IPS-18a (cell line): ENCODE data around the gene NMNAT2.
"Not testable (repeated sequence)": the region's sequence is repeated elsewhere in the genome, so short reads cannot be mapped to it uniquely, and the experiment has no call there.

Experiments
- H3K27ac ChIP-seq: one replicate; pipeline ENCODE4 v1.5.1; 2013; ENCODE audit warnings: low read length
- H3K27me3 ChIP-seq: one replicate; pipeline ENCODE4 v1.6.1; 2013; ENCODE audit warnings: mild to moderate bottlenecking, low read length; ENCODE audit not compliant: control insufficient read depth, insufficient read depth
- H3K36me3 ChIP-seq: one replicate; pipeline ENCODE4 v1.6.1; 2013; ENCODE audit warnings: low read depth, low read length; ENCODE audit not compliant: control insufficient read depth
- H3K4me1 ChIP-seq: one replicate; pipeline ENCODE4 v1.6.1; 2013; ENCODE audit warnings: low read depth, low read length; ENCODE audit not compliant: control insufficient read depth
- H3K4me3 ChIP-seq: one replicate; pipeline ENCODE4 v1.5.1; 2013; ENCODE audit warnings: low read length
- H3K9ac ChIP-seq: one replicate; pipeline ENCODE4 v1.6.1; 2013; ENCODE audit warnings: mild to moderate bottlenecking, low read length, moderate library complexity
- H3K9me3 ChIP-seq: one replicate; pipeline ENCODE4 v1.6.1; 2013; ENCODE audit warnings: low read depth, low read length; ENCODE audit not compliant: control insufficient read depth

NMNAT2 gene

GRCh38 chr1:183443466-183443865 lies 25.3 kb upstream of the NMNAT2 start:
- Histone ChIP-seq H3K9me3 (no peaks in the 10 kb centered on the region), H3K27ac (no peak overlapping the region), H3K36me3 (no peaks in the 10 kb centered on the region), H3K4me3 (no peak overlapping the region), H3K4me1 (no peaks in the 10 kb centered on the region), H3K27me3 (no peaks in the 10 kb centered on the region), H3K9ac (no peak overlapping the region)

- Histone ChIP-seq H3K4me3 (no peak overlapping the region), H3K9me3 (no peaks in the 10 kb centered on the region), H3K9ac (no peak overlapping the region), H3K27me3 (no peaks in the 10 kb centered on the region), H3K4me1 (no peaks in the 10 kb centered on the region), H3K36me3 (no peaks in the 10 kb centered on the region), H3K27ac (no peak overlapping the region)
Observed at GRCh38 chr1:183443011-183443410, 24.8 kb upstream of the NMNAT2 start.

- no peak overlapping the region for H3K4me3 ChIP-seq
- no peak overlapping the region for H3K9ac ChIP-seq
- no peaks in the 10 kb centered on the region for H3K9me3 ChIP-seq
- H3K4me1 ChIP-seq = no peaks in the 10 kb centered on the region
- H3K27me3 ChIP-seq = no peaks in the 10 kb centered on the region
- no peak overlapping the region for H3K27ac ChIP-seq
- H3K36me3 ChIP-seq = no peaks in the 10 kb centered on the region
Observed at GRCh38 chr1:183438060-183438459, 19.9 kb upstream of the NMNAT2 start.

DNA sequence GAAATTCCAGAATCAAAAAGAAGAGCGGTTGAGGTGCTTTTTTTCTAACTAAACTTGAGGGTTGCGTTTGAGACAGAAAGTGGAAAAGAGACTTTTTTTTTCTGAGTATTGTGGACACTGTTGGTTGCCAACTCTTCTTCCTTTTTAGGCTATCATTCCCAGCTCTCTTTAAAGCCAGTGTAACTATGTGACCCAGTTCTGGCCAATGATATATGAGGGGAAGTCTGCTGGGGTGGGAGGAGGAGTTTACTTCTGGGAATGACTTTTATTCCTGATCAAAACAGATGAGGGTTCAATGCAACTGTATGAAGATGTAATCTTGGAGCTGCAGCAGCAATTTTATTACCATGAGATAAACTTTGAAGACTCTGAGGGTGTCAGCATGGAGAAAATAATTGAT lies 17.3 kb upstream of the NMNAT2 start:
- Histone ChIP-seq H3K4me1 (no peaks in the 10 kb centered on the region), H3K27ac (no peak overlapping the region), H3K9ac (no peak overlapping the region), H3K9me3 (no peaks in the 10 kb centered on the region), H3K4me3 (no peak overlapping the region), H3K27me3 (no peaks in the 10 kb centered on the region), H3K36me3 (no peaks in the 10 kb centered on the region)

DNA sequence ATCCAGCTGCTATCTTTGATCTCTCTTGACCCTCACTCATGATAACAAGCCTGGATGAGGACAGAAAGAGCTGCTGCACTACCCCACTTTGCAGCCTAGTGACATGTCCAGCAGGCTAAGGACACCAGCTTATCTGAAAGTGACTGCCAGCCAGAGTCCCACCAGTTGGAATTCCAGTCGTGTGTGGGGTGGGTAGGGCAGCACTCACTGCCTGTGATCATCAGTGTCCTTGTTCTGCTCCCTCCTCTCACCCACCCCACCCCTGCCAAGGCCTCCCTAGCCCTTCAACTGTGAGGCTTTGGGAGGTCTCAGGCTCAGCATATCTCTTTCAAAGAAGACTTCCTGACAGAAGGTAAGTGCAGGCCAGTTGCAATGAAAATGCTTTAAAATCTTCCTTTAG lies 15.5 kb upstream of the NMNAT2 start:
- H3K9me3 ChIP-seq = no peaks in the 10 kb centered on the region
- H3K4me1 ChIP-seq = no peaks in the 10 kb centered on the region
- H3K27me3 ChIP-seq = no peaks in the 10 kb centered on the region
- H3K9ac ChIP-seq = no peak overlapping the region
- no peaks in the 10 kb centered on the region for H3K36me3 ChIP-seq
- no peak overlapping the region for H3K4me3 ChIP-seq
- H3K27ac ChIP-seq = no peak overlapping the region

- Histone ChIP-seq H3K27ac (no peak overlapping the region), H3K9me3 (no peaks in the 10 kb centered on the region), H3K4me3 (no peak overlapping the region), H3K27me3 (no peaks in the 10 kb centered on the region), H3K9ac (no peak overlapping the region), H3K36me3 (no peaks in the 10 kb centered on the region), H3K4me1 (no peaks in the 10 kb centered on the region)
Observed at GRCh38 chr1:183432548-183432875, 14.3 kb upstream of the NMNAT2 start.

DNA sequence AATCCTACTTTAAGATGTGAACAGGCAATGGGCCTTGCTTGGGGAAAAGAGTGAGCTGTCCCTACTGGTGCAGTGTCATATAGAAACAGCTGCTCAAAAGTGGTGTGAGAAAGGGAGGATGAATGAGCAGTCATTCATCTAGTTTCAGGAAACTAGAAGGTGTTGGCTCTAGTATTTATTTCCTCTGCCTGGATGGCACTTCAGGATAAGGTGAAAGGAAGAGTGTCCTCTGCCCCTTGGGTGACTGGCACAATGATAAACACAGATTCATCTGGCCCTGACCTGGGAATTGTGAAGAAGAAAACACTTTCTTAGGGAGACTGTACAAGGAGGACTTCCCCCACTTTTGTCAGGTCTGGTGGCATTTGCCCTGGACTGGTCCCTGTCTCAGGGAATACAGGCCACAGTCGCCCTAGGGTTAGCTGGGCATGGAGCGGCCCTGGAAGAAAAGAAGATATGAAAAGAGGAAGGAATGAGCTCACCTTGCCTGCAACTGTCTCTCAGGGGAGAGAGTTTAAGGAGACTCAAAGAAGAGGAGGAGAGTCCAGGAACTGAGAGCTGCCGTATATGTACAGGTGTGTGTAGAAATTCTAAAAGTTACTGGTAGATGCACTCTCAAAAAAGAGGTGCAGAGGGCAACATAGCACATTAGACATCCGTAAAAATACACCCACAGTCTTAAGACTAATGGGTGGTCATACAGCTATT lies 13.8 kb upstream of the NMNAT2 start:
- no peak overlapping the region for H3K4me3 ChIP-seq
- H3K4me1 ChIP-seq = no peaks in the 10 kb centered on the region
- no peak overlapping the region for H3K9ac ChIP-seq
- no peaks in the 10 kb centered on the region for H3K9me3 ChIP-seq
- no peak overlapping the region for H3K27ac ChIP-seq
- no peaks in the 10 kb centered on the region for H3K36me3 ChIP-seq
- no peaks in the 10 kb centered on the region for H3K27me3 ChIP-seq

- H3K9ac ChIP-seq, H3K27ac ChIP-seq, H3K9me3 ChIP-seq, H3K4me1 ChIP-seq, H3K4me3 ChIP-seq, H3K36me3 ChIP-seq, H3K27me3 ChIP-seq: not testable (repeated sequence)
Observed at GRCh38 chr1:183427591-183427990, 9.4 kb upstream of the NMNAT2 start.

DNA sequence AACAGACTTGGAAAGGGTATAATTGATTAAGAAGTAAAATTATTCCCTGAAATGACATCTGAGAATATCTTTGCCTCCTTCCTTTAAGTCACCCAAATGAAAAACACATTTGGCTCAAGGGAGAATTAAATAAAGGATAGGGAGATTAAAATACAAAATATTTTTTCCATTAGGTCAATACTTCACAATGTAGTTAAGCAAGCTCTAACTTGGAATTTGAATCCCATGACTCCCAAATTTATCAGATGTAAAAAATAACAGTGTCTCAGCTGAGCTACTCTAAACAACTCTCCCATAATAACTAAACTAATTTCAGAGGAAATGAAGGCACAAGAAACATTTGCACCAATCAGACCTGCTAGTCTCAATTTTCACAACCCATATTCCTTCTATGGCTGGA lies 6.5 kb upstream of the NMNAT2 start:
- no peak overlapping the region for H3K4me3 ChIP-seq
- H3K36me3 ChIP-seq = no peaks in the 10 kb centered on the region
- H3K9me3 ChIP-seq = no peaks in the 10 kb centered on the region
- no peak overlapping the region for H3K9ac ChIP-seq
- peaks cover 3% of the 10 kb centered on the region for H3K27me3 ChIP-seq
- no peak overlapping the region for H3K27ac ChIP-seq
- H3K4me1 ChIP-seq = no peaks in the 10 kb centered on the region

DNA sequence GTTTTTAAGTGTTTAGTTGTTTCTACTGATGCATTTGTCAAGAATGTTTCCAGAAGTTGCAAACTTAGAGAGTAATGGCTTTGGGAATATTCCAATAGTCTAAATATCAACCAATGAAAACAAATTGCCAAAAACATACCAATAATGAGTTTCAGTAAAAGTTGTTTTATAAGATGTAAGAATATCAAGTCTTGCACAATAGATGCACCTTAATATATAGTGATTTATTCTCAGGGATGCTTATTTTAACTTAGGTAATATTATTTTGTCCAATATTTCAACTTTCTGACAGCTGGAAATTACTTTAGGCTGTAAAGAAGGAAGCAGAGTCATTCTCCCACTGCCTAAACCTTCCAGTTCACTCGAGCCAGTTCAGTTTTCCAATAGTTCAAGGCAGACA lies 5.4 kb upstream of the NMNAT2 start:
- H3K4me1 ChIP-seq = no peaks in the 10 kb centered on the region
- no peaks in the 10 kb centered on the region for H3K36me3 ChIP-seq
- no peaks in the 10 kb centered on the region for H3K9me3 ChIP-seq
- H3K9ac ChIP-seq = no peak overlapping the region
- H3K27ac ChIP-seq = no peak overlapping the region
- H3K27me3 ChIP-seq = peaks cover 14% of the 10 kb centered on the region
- no peak overlapping the region for H3K4me3 ChIP-seq

DNA sequence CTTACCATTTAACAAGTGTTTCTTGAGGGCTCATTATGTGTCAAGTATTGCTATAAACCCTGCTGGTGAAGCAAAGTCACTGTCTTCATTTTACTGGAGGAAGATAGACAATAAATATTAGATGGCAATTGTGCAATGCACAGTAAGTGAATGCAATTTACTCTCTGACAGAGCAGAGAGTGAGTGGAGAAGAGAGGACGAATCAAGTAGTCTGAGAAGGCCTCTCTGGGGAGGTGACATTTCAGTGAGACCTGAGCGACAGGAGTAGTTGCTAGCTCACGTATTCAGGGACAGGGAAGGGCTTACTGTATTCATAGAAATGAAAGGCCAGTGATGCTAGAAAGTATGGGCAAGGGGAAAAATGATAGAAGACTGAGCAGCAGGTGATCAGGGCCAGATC lies 1.2 kb upstream of the NMNAT2 start:
- Histone ChIP-seq H3K9me3 (no peaks in the 10 kb centered on the region), H3K4me3 (no peak overlapping the region), H3K27ac (no peak overlapping the region), H3K4me1 (peaks cover 9% of the 10 kb centered on the region), H3K27me3 (peaks cover 46% of the 10 kb centered on the region), H3K9ac (no peak overlapping the region), H3K36me3 (no peaks in the 10 kb centered on the region)

DNA sequence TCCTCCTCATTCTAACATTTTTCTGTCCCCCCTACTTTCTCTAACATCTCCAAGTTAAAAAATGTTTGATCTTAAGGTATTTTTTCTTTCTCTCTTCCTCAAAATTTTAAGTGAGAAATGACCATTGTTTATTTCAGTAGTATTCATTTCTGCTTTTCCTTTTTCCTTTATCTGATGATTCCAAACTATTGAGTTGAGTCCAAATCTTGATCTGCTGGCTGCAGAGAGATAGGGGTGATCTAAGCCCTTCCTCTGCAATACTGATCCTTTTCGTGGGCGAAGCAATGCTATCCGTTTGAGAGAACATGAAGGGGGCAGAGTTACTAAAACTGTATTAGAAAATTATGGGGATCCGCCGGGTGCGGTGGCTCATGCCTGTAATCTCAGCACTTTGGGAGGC lies 516 bp upstream of the NMNAT2 start:
- H3K36me3 ChIP-seq = no peaks in the 10 kb centered on the region
- no peak overlapping the region for H3K9ac ChIP-seq
- no peak overlapping the region for H3K27ac ChIP-seq
- H3K4me3 ChIP-seq = peak overlapping the region; percentile 74
- H3K4me1 ChIP-seq = peaks cover 9% of the 10 kb centered on the region
- peaks cover 46% of the 10 kb centered on the region for H3K27me3 ChIP-seq
- no peaks in the 10 kb centered on the region for H3K9me3 ChIP-seq
